Eye (tissue), 1 donor: ENCODE data around the gene MAD1L1.

ENCODE experiments used
- DNase-seq: peaks from one replicate; pipeline ENCODE4 v3.0.0-alpha.2; 2015

Gene MAD1L1

DNA sequence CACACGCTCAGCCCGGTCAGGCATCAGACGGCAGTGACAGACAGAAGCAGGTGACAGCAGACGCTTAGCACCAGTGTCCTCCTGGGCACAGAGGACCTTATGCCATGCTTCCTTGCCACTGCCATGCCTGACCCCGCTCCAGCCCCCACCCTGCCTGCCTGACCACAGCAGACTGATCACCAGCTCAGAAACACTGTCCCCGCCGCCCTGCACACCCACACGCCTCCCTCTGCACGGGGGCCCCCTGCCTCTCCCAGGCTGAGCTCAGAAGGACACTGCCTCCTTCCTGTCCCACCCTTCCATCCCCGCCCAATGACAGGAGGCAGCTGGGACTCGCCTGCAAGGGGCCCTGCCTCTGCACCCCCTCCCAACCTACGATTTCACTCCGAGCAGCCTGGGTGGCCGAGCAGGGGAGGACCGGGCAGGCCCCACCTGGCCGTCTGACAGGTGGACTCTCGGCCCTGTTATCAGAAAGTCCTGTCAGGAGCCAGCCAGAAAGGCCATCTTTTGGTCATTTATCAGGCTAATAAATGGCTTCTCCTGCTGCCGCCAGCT is 379.2 kb downstream of the MAD1L1 start:
- peak; percentile 38 for DNase-seq

DNA sequence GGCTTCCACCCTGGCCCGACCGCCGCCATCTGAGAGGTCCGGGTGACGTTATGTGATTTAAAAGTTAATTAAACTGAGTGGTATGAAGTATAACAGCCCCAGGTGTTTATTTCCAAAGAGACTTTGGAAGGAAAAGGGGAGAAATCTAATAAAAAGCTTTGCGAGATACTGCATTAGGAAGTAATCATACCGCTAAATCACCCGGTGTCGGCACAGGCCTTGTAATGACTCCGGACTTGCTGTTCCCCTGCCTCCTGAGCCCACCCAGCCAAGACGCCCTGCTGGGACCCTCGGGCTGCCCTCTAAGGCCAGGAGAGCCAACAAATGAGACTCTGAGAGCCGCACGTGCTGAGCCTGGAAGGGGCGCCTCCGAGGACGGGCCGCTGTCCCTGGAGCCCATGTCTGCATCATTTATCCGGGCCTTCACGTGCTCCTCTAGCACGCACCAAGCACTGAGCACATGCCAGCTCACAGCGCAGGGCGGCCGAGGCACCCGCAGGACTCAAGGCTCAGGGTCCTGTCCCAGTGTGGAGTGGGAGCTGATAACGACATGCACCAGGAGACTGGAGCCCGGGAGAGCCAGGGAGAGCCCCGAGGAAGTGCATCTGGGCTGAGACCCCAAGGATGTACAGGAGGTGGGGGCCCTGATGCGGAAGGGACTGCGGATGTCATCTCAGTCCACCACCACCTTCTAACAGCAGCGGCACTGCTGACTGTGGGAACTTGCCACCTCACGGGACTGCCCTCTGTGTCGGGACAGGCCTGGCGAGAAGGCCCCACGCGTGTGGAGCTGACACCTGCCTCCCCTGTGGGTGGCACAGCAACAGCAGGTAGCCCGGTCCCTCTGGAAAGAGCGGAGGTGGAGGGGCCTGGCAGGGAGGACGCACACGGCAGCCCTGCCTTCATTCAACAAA is 380.0 kb downstream of the MAD1L1 start:
- DNase-seq = no peak

DNA sequence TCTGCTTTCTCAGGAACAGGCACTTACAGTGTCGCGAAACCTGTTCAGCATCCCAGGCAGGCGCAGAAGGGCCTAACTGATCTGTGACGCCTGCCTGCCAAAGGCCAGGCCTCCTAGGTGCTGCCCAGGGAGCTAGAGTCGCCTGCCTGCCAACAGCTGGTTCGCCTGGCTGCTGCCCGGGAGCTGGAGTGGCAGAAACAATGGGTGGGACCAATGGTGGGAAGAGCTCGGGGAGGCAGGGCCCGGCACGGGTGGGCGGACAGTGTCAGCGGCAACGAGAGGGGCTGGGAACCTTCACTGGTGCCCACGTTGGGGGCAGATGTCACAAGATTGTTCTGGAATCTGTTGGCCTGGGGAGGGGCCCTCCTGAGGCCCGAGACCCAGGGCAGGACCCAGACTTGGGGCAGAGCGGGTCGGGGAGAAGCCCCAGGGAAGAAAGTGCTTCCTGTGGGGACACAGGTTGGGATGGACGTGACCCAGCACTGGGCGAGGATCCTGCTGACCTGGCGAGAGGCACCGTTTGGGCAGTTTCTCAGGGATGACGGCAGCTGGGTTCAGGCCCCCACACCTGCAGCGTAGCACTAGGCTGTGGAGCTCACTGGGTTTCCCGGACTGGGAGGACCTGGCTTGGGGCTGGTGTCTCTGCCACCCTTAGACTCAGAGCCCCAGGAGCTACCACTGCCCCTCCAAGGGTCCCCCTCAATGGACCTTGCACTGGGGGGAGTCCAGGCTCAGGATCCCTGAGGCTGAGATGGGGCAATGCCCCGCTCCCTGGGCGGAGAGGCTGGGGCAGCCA is 380.8 kb downstream of the MAD1L1 start:
- no peak for DNase-seq

DNA sequence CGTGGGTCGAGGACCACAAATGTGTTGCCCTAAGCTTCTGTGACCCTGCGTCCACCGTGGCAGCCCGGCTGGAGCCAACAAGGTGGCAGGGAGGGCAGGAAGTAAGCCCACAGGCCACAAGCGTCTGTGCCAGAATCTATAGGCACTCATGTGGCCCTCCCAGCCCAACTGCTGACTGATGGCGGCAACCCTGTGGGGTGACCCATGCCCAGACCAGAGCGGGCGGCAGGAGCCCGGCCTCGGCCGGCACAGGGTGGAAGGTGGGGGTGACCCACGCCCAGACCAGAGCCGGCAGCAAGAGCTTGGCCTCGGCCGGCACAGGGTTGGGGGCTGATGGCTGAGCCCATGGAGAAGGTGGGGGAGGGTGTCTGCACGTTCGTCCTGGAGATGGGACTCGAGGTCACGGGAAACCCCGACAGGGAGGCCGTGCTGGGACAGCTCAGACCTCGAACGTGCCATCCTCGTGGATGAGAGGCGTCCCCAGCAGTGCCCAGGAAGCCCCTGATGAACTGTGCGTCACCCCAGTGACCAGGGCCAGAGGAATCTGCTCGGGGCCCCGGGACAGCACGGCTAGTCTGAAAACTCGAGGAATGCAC is 381.7 kb downstream of the MAD1L1 start:
- no peak for DNase-seq

DNA sequence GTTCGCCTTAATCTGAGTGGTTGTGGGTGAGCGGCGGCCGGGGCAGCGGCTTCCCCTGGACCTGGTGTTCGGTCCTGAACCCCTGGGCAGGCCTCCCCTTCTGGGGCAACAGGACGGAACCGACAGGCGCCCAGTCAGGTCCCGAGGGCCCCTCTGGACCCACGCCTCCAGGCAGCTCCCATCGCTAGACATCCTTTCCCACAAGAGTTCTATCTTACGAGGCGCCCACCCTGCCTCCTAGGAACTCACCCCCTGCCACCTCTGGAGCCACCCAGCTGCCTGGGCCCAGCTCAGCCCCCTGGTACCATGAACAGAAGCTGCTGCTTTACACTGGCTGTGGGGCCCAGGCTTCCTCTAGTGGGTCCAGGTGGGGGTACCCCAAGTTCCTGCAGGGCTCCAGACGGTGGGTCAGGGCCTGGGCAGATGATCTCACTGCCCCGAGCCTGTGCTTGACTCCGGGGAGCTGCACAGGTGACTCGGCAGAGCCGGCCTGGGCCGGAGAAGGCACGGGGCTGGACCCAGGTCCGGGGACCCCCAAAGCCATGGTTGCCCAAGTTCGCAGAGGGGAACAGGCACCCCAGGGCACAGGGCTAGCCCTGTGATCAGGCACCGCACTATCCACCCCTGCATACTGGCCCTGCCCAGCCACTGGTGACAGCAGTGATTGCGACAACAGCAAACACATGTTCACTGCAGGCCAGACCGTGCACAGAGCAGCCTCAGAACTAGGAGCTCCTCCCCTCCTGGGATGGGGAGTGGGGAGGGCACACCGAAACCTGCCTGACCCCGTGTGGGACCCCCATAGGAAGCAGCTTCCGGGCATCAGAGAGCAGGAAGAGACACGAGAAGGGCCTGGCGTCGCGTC is 382.4 kb downstream of the MAD1L1 start:
- DNase-seq = no peak

DNA sequence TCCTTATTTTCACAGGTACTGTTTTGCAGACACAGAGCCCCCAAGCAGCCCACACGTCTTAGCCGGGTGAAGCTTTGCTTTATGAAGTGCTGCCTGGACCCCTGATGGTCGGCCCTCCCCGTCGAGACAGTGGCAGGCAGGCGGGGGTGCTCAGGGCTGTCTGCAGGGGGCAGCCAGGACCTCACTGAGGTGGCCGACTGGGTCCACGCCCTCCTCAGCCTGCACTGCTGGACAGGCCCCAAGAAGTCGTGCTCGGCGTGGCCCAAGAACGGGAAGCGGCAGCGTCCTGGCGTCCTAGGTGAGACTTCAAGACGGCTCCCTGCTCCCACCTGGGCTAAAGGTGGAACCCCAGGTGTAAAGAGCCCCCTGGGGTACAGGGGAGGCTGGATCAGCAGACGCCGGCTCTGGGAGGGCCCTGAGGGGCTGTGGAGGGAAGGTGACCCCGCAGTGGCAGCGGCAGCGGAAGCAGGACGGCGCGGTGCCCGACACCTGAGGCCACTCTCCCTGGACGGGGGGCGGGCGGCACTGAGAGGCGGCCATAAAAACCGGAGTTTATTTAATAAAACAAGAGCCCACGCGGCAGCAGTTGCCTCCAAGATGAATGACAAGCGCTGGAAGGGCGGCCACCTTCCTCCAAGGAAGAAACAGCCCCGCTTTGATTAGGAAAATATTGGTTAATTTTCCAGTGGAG is 383.2 kb downstream of the MAD1L1 start:
- no peak for DNase-seq

DNA sequence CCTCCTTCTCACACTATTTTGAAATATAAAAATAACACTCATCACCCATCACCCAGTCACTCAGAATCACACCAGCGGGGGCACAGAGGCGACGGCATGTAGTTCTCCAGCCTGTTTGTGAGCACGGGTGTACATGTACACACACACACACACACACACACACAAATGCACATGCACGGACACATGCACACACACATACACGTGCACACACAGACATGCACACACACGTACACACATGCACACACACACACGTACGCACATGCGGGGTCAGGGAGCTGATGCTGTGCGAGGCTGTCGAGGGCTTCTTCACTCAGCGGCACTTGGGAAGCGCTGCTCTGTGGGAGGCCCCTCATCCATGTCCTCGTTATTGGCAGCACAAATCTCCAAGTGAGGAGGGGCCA is 383.8 kb downstream of the MAD1L1 start:
- DNase-seq = peak; percentile 66

DNA sequence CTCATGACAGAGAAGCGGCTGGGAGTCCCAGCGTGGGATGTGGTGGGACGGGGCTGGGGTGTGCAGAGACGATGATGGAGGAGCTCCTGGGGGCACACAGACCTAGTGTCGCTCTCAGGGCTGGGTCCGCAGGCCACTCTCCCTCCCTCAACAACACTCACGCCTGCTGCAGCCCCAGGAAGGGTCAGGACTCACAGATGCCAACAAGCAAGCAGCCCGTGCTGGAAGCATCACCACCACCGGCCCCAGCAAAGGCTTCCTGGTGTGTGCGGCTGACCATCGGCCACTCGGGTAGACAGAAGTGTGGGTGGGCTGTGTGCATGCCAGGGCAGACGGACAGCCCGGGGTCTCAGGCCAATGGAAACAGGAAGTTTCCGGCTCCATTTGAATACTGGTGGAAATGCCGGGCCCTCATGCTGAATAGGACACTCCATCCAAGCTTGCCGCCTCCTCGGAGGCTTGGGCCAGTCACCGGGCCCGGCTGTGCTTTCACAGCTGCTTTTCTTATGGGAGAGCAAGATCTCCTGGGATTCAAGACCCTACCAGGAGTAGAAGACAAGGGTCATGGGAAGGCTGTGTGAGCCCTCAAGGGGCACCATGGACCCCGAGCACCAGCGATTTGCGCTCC is 384.6 kb downstream of the MAD1L1 start:
- no peak for DNase-seq

DNA sequence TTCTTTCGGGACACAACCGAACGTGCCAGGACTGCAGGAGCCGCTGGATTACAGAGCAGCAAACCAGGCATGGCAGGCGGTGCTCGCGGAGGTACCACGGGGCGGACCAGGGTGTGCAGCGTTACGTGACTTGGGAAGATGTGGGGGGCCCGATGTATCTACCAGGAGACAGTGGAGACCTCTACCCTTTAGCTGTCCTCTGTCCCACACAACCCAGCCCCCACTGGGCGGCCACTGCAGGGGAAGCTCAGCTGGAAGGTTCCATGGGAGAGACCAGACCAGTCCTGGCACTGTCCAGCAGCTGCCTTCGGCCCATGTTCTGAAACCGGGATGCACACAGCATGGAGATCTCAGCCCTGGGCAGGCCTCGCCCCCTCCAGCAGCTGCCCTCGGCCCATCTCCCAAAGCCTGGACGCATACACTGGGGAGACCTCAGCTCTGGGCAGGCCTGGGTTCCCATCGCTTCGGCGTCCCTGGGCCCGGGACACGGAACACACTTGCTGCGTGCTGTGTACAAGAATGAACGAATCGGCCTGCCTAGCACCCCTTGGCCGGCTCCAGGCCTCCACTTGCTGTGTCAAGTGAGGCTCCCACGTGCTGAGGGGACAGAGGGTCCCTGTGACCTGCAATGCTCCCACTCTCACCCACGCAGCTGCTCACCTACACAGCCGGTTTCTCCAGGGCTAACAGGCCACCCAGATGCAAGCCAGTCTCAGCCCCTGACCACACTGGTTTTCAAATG is 385.3 kb downstream of the MAD1L1 start:
- no peak for DNase-seq

DNA sequence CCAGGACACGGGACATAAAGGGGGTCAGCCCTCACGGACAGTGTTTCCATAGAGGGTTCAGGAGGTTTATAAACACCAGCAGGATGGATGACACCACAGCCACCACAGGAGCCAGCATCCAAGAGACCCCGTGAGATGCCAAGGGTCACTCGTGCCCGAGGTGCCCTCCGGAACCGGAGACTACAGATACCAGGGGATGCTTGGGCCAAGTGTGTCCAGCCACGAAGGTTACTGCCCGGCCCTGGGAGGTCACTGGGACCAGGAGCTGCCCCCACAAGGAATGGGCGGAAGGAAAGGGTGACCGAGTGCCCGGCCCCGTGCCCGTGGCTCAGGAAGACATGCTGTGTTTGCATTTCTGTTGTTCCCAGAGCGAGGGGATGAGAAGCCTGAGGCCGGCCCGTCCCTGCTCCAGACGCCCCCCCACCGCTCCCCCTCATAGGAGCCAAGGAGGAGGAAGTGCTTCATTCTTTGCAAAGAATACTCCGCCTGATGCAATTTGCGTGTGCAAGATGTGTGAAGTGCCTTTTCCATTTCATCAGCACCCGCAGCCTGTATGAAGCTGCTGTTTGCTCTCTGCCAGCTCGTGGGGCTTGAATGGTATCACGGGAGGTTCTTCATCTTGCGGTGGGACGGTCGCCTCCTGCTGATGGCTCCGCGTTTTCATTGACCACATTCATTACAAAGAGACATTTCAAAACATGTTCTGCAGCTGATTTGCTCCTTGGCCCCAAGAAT is 386.2 kb downstream of the MAD1L1 start:
- no peak for DNase-seq

DNA sequence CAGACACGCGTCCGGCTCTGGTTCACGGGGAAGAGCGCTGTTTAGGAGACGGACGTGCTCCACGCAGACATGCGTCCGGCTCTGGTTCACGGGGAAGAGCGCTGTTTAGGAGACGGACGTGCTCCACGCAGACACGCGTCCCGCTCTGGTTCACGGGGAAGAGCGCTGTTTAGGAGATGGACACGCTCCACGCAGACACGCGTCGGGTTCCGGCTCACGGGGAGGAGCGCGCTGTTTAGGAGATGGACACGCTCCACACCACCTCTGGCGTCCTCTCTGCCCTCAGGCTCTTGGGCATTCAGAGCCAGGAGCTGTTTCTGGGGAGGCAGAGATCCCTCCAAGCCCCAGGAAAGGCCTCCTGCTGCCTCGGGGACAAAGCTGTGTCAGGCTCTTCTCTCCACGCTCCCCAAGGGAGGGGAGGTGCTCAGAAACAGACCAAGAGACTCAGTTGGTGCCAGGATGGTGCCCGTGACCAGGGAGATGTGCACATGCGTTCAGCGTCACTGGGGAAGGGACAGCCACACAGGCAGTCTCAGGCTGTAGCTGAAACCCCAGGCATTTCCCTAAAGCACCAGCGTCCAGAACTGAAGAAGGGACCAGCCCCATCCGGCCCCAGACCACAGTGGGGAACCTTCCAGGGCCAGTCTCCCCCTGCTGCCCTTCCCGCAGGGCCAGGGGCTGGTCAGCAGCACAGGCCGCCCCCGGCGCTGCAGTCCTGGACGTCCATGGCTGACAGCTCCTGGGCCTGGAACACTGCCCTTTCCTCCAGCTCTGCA is 387.0 kb downstream of the MAD1L1 start:
- no peak for DNase-seq

DNA sequence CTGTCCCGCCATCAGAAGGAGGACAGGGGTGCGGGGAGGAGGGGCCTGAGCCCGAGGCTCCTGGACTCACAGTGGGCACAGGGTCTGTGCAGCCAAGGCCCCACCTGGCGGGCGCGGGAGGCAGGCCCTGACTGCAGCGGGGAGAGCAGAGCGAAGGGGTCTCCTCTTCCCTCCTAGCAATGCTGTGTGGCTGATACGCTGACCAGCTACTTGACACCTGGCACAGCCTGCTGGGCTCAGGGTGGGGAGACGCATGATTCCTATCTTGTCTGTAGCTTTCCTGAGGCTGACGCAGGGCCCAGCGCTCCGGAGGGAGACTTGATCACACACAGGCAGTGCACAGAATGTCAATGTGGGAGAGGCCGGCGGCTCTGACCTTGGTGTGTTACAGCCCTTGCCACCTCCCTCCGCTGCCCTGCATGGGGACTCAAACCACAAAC is 387.8 kb downstream of the MAD1L1 start:
- peak; percentile 45 for DNase-seq

DNA sequence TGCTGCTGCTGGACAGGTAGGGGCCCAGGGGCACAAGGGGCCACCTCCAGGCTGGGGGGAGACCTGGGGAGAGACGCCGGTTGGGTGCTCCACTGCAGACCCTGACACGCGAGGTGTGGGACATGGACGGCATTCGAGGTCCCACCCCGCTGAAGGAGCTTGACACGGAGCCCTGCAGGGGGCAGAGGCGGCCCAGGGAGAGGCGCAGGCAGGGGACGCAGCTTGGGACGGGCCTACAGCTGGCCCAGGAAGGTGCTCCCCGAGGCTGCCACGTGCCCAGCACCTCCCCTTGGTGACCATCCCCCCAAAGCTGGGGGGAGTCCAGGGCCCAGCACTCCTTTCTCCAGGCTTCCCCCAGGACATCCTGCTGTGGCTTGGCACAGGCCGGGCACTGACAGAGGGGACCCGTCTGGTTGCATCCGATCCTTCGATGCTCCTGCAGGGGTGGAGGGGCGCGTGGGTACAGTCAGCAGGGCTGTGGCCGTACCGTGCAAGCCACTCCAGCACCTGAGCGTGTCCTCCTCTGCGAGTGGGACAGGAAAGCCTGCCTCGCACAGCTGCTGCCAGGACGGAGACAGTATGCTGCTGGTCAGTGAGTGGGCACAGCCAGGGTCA is 388.3 kb downstream of the MAD1L1 start:
- DNase-seq = no peak

DNA sequence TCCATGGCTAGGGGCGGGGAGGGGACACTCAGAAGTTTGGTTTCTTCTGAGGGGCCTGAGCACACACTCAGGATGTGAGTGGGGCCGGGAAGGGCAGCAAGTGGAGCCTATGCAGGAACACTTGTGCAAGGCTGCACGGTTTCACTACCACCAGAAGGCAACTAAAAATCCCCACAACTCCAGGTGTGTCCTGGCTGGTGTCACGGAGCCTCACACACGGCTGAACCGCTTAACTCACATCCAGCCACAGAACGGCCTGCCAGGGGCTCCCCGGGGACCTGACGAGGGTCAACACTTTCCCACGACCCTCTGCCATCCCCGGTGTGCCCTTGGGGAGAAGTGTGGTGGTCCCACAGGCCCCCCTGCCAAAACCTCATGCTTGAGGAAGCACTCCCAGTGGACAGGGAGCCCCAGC is 388.8 kb downstream of the MAD1L1 start:
- no peak for DNase-seq

DNA sequence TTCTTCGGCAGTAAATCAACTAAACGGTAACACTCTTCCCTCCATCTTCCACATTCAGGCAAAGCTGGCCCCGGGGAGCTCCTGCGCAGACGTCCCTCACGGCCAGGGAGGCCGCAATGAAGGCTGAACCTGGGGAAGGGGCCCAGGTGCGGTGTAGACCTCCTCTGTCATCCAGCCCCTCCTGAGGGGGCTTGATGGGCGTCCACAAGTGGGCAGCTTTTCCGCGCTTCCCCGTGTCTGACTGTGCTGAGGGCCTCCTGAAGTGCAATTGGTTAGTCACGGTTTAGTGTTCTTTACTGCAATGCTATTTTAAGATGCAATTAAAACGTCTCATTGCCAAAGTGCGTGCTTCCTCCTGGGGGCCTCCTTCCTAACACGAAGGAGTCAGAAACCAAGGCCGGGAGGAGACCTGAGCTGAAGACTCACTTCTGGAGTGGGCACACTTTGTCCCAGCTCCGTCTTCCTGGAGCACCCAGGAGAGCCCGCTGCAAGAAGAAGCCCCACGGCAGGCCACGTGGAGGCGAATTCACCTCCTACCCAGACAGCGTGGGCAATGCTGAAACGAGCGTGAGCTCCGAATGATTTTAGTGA is 389.4 kb downstream of the MAD1L1 start:
- DNase-seq = no peak

DNA sequence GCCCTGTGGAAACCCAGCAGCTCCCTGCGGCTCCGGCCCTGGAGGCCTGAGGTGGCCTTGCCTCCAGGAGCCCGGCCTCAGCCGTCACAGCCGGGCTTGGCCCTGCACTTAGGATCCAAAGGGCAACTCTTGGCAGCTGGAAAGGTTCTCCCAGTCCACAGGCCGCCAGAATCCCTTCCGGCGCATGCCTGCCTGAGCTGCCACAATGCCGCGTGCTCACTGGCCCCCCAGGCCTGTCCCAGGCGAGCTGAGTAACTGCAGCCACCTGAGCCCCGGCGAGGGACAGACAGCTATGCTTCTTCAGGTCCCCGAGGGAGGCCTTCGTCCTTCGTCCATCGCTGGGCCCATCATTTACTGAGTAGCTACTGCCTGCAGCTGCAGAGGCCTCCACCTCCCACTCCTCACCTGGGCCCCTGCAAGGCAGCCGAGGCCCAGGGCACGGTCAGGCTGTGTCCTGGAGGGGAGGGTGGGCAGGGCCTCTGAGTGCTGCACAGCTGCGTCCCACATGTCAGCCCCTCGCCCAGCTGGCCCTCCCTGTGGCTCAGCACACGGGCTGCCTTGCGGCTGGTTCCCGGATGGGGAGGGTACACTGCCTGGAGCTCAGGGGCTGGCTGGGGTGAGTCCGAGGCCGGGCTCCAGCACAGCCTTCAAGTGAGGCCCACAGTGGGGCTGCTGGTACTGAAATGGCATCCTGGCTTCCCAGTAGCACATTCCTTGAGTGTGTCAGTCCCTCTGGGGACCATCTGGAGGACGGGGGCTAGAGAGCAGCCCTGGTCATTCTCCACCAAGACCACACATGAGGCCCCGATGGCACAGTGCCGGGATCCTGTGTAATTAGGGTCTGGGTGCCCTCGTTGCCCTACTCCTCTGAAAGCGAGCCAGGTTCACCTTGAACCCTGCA is 390.2 kb downstream of the MAD1L1 start:
- DNase-seq = peak; percentile 88
